Brain pericyte (primary cell): ENCODE data around the gene FBXO42.
"Not testable (repeated sequence)": the region's sequence is repeated elsewhere in the genome, so short reads cannot be mapped to it uniquely, and the experiment has no call there.

ENCODE experiments used
- DNase-seq: peaks from one replicate; pipeline ENCODE4 v3.0.0-alpha.2; 2012; ENCODE audit warnings: low read depth, low spot score

Gene FBXO42

DNA sequence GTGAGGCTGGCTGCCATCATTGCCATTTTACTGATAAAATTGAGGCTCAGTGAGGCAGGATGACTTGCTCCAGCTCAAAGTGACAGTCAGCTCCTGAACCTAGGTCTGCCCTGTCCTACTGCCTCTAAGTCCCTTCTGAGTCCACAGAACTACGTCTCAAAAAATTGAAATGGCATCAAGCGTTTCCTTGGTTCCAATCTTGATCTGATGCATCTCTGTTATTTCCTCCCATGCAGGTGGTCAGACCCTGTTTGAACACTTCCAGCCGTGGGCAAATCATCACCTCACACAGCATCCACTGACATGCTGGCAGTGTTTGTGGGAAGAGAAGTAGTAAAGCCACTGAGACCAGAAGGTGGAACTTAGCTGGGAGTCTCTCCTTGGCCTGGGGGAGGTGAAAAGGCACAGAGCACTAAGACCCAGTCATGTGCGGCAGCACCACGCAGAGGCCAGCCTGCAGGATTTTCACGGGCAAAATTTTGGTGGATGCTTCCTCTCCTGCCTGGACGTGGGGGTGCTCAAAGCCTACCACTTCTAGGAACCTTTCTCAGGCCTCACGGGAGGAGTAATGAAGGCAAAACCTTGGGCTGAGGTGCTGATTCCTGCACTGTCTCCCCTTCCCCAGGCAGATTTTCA, 107.5 kb downstream of the FBXO42 start:
- no peak for DNase-seq

DNA sequence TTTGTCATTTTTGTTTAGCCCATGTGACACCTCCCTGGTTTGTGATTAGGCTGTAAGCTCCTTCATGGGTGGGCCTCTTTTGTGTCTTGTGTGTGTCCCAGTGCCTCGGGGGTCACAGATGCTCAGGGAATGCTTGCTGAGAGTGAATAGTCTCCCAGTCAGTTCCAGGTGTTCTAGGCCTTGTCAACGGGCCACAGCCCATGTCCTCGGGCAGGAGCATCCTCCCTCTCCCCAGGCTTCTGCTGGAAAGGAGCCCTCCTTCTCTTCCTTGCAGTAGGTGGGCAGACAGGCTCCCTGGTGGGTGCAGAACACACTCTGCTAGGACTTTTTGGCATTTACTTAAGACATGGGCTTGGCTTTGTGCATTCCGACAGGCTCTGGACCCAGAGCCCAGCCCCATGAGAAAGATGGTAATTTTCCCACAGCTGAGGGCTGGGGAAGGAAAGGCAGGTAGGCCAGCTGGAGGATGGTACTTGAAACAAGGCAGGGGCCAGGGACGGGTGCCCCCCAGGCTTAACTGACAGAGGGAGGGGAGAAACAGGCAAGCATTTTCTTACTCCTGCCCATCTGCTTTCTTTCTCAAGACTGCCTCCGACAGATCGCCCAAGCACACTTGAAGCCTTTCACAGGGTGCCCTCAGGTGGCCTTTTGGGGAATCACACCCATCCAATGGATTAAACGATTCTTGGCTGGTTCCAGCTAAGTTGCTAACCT, 108.2 kb downstream of the FBXO42 start:
- peak; percentile 43 for DNase-seq

DNA sequence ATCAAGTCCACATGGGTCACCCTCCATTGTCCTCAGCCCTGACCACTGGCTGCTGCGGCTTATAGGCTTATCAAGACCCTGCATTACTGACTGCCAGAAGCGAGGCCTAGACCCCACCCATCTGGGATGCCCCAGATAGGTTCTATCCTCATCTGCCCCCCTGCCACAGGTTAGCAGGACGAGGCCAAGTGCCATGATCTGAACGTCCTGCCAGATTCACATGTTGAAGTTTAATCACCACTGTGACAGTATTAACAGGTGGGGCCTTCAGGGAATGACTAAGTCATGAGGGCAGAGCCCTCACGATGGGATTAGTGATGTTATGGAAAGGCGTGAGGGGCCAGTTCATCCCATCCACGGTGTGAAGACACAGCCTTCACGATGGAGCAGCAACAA, 109.1 kb downstream of the FBXO42 start:
- no peak for DNase-seq

DNA sequence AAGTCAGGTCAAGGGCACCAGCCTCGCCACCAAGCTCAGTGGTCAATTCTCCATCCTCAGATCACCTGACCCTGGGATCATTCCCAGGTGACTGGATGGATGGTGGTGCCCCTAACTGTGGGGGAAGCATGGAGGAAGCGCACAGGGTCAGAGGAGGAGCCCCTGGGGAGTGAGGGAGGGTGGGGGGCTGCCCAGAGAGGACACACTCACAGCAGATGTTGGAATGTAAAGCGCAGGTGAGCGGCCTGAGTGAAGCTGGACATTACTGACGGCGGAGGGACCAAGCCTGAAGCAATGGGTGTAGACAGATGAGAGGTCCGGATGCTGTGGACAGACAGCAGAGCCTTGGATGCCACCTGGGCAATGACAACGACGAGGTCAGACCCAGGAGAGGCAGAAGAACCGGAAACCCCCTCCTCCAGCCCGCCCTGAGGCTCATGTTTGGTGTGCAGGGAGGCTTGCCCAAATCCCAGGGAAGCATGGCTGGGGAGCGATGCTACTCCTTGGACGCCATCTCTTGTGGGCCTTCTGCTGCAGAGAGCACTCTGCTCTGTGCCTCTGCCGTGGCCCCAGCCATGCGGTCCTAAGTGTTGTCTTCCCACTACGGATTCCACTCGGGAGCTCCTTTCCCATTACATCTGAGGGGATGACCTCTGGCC, 109.6 kb downstream of the FBXO42 start:
- DNase-seq: no peak

DNA sequence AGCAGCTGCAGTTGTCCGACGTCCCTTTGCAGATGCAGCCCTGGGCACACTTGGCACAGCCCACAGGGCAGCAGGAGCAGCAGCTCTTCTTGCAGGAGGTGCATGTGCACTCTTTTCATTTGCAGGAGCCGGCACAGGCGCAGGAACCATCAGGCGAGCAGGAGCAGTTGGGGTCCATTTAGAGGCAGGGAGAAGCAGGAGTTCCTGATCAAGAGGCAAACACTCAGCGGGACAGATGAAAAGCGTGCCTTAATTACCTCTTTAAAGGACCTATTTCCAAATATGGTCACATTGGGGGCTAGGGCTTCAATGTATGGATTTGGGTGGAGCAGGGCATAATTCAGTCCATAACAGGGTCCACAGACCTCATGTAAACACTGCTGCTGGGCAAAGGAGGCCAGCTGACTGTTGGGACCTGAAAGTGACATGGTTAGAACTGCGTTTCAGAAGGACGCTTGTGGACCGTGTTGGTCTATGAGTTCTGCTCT, 111.0 kb downstream of the FBXO42 start:
- DNase-seq: no peak

DNA sequence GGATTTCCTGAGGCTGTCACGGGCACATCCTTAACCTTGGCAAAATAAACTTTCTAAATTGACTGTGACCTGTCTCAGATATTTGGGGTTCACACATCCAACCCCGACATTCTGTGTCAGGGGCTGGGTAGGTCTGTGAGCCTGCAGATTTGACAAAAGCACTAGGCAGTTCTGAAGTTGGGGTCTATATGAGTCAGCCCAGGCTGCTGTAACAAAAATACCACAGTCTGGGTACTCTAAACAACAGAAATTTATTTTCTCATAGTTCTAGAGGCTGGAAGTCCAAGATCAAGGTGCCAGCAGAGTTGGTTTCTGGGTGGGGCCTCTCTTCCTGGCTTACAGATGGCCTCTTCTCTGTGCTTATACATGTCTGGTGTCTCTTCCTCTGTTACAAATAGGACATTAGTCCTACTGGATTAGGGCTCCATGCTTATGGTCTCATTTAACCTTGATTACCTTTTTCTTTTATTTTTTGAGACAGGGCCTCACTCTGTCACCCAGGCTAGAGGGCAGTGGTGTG, 112.2 kb downstream of the FBXO42 start:
- no peak for DNase-seq

DNA sequence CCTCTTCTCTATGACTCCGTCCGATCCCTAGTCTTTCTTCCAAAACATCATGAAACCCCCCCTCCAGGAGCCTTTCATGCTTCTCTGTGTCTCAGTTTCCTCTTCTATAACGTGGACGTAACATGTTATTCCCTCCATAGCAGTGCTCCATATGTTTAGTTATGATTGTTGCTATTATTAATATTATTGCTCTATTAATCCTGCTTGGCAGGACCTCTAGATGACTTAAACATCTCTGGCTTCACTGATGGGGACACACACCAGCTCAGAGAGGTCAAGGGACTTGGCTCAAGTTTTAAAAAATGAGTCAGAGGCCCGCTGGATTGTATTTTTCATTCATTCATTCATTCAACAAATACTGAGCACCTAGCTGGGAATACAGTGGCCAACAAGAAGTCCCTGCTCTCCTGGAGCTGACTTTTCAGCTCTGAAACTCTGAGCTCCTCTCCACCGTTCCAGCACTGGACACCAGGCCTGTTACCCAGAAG, 114.9 kb downstream of the FBXO42 start:
- DNase-seq: no peak

DNA sequence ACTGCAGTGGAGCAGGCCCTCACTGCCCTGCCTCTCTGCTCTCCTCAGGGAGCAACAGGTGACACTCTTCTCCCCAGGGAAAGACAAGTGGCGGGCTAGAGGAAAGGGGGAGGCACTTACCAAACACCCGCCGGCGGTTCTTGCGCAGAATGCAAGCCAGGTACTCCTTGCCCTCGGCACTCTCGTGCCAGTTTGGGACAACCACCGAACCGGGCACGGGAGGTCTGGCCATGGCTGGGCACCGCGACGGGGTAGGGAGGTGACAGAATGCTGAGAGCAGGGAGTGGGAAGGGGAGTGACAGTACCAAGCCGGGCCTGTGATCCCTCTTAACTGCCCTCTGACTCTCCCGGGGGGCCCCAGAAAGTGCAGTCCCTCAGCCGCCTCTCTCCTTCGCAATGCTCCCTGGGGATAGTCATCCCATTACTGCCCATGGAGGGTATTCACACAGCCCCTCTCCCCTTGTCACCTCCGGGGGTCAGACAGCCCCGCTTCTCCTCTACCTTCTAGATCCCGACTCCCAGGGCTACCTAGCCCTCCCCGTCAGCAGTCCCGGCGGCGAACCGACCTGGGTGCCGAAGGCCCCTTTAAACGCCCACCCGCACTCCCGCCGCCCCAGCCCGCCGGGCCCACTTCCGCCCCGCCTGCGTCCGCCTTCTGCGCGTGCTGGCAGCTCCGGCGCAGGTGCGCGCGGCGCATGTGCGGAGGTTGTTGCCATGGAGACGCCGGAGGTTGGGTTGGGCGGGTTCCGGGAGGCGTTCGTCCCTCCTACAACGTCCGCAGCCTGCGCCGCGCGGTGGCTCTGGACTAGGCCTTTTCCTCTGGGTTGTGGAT, 115.6 kb downstream of the FBXO42 start, which contains the start of gene CPLANE2:
CPLANE2 (minus strand) TSS at position 673 of the 832 bp plus-strand sequence; CDS start at position 232, 441 bp downstream.
- peak; percentile 45 for DNase-seq

DNA sequence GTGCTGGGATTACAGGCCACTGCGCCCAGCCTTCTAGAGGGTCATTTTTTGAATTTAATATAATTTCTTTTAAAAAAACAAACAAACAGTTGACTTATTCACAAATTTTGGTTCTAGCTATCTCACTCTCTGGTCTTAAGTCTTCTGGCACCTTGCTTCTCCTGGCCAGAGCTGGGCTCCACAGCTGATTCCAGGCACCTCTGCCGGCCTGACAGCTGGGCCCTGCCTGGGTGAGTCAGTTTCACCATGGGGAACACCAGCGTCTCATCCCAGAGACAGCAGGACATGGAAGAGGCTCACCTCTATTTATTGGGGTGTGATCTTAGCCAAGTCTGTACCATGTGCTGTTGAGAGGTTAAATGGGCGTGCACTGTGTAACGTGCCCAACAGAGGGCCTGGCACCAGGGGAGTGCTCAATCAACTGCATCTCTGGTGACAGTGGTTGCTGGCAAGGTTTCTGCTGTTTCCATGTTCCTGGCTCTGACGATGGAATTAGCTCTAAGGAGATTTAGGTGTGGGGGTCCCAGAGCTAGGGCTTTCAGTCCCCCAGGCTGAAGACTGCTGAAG, 116.3 kb downstream of the FBXO42 start:
- DNase-seq: no peak

DNA sequence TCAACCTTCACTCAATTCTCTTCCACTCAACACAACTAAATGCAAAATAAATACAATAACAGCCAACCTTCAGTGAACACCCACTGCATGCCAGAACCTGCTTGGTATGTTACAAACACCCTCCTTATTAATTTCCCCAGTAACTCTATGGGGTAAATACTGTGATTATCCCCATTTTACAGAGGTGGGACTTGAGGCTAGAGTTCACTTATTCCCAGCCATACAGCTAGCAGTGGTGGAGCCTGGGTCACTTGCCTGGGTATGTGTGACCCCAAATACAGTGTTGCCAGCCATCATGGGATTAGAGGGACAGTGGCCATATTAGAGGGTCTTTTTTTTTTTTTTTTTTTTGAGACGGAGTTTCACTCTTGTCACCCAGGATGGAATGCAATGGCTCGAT, 116.9 kb downstream of the FBXO42 start:
- no peak for DNase-seq

DNA sequence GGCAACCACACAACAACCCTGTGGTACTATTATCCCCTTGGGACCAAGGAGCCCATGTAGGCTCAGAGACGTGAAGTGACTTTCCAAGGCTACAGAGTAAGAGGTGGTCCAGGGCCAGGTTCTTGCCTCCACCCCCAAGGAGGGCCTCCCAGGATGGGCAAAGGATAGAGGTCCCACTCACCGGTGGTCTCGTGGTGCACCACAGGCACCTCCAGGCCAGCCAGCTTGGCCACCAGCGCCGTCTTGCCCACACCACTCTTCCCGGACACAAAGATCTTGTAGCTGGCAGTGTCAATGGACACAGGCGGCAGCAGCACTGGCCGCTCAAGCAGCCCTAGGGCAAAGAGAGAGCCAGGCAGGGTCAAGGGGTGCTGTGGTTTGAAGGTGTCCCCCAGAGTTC, 118.8 kb downstream of the FBXO42 start:
- no peak for DNase-seq

DNA sequence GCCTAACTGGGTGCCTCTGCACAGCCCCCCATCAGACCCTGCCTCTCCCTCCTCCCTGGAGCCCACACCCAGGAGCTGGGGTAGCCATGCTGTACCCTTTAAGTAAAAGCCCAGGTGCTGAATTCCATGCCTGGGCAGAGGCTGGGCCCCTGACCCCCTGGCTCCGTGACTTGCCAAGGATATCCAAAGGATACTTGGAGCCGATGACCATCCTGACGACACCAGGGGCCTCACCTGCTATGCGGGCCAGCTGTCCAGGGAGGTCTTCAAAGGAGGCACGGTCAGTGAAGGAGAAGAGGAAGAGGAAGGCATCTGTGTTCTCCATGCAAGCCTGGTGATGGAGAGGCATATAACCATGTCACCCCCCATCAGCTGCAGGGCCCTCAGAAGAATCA, 120.0 kb downstream of the FBXO42 start:
- no peak for DNase-seq

DNA sequence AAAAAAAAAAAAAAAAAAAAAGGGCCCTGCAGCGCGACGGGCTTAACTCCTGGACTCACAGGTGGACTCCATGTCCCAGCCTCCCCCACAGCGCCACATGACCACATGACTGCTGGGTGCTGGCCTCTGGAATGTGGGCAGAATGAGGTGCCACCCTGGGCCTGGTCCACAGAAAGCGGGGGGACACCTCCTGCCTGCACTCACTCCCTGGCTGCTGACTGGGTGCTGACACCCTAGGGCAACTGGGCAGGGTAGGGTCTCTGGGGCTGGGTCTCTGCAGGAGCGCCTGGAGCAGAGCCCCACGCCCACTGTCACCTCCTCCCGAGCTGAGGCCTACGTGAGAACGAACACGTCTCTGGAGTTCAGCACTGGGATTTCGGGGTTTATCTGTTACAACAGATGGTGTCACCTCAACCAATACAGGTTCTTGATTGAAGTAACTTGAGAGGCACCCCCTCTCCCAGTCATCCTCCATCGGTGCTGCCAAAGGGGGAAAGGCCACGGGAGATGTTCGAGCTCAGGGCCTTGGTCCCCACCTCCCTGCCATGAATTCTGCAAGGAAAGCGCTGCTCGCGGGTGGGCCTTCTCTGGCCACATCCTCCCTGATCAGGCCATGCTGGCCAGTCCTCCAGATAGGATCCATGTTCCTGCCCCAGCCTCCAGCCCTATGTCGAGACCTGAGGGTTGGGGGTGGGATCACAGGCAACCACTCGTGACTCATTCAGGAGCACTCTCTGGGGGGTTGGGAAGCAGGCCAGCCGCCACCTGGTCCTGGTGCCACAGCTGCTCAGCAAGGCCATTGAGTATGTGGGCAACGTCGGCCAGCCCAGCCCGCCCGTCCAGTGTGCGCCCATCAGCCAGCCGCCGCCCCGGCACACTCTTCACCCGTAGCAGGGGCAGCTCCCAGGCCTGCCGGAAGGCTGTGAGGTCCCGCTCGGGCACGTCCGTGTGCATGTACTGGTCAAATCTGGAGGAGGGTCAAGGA, 120.7 kb downstream of the FBXO42 start:
- DNase-seq: no peak

DNA sequence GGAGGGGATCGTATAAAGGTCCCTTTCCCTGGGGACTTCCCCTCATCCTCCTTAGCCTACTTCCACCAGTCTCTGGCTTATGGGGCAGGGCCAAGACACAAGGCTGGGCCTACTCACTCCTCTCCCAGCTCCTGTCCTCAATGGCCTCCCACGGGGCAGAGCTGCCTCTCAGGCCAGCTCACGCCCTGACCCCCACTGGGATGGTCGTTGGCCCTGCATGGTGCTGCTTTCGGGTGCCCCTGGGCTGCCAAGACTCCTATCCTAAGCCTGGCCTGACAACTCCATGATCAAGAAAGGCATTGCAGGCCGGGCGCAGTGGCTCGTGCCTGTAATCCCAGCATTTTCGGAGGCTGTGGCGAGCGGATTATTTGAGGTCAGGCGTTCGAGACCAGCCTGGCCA, 121.5 kb downstream of the FBXO42 start:
- no peak for DNase-seq

DNA sequence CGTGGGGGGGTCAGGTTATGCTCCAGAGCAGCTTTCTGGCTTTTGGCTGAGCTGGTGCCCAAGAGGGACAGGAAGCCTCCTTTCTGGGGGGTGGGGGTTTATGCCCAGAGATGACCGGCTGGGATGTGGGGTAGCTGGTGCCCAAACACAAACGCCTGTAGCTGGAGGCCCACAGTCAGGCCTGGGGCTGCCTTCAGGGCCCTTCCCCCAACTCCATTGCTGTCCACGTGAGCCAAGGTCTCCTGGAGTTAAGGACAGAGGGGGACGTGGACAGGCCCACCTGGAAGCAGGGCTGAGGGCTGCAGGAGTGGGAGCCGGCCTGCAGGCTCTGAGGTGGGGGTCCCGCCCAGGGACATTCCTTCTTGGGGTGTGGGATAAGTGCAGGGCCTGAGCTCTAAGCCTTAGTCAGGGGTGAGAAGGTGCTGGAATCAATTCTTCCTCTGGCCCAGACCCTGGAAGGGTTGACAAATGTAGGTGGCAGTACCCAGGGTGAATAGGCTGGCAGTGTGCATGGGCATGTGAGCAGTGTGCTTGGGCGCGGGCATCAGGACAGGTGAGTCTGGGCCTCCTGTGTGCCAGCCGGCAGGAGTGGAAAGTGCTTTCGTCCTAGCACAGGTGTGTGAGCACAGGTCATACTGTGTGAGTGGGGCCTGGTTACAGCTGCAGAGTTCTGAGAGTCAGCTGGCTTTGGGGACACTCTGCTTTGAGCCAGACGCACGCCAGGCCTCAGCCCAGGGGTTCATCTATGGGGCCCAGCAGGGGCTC, 122.1 kb downstream of the FBXO42 start:
- DNase-seq: no peak

DNA sequence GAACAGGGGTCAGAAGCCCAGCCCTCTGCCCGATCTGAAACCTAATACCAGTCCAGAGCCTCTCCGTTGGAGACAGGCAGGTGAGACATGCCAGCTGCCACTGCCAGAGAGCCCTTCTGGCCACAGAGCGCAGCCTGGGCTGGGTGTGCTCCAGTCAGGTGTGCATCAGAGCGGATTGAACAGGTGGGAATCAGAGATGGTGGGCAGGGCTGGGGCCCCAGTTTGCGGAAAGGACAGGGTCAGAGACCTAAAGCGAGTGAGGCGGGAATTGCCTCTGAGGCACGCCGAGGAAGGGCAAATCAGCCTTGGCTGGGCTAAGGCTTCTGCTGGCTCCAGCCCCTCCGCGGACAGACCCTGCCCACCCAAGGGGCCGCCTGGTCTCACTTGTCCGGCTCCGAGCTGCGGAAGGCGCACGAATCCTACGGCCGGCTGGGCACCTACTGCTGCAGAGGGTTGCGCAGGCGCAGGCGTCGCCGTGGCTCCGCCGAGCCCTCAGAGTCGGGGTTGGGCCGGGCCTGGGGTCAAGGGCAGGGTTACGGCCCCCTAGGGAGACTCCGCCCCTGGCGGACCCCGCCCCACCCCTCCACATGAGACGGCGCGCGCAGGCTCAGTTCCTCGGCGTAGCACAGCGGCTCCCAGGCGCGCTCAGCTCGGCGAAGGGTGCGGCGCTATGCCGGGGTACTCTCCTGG, 125.6 kb downstream of the FBXO42 start:
- DNase-seq: no peak

DNA sequence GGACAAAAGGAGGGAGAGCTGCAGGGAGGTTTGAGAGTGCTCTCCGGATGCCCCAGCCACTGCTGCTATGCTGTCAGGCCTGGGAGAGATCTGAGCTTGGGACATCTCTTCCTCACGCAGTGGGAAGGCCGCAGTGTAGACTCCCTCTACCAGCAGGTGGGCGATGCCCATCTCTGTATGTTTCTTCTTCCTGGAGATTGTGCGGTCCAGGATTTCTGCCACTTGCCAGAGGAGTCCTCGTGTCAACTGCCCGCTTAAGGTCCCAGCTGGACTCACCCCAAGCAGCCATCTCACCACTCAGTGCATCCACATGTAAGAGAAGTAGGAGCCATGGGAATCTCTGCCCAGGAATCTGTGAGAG, 126.2 kb downstream of the FBXO42 start:
- no peak for DNase-seq

DNA sequence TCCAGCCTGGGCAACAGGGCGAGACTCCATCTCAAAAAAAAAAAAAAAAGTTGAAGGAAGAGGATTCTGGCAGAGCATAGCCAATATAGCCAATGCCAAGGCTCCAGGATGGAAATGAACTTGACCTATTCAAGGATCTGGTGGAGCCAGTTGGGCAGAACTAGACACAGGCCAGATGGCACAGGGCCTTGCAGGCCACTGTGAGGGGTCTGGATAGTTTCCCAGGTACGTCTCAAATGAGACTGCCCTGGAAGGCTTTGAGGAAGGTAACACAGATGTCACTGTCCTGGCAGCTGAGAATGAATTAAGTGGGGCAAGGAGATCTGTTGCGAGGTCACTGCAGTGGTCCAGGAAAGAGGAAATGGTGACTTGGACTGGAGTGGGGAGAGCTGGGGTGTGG, 127.8 kb downstream of the FBXO42 start:
- DNase-seq: no peak

DNA sequence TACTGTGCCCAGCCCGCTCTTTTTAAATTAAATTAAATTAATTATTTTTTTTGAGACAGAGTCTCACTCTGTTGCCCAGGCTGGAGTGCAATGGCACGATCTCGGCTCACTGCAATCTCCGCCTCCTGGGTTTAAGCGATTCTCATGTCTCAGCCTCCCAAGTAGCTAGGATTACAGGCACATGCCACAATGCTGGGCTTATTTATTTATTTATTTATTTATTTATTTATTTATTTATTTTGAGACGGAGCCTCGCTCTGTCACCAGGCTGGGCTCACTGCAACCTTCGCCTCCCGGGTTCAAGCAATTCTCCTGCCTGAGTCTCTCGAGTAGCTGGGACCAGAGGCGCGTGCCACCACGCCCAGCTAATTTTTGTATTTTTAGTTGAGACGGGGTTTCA, 129.6 kb downstream of the FBXO42 start:
- not testable (repeated sequence) for DNase-seq
